ENCODE results near the gene GIMAP5. TPM values are rescaled to one million over a fixed set of nuclear protein-coding genes. Genes with fewer than 3 reads are reported as not detected.

The GIMAP5 gene
- total RNA-seq, 4 donors from 2014 or later: 20.4 to 103 (median 31.9) TPM

DNA sequence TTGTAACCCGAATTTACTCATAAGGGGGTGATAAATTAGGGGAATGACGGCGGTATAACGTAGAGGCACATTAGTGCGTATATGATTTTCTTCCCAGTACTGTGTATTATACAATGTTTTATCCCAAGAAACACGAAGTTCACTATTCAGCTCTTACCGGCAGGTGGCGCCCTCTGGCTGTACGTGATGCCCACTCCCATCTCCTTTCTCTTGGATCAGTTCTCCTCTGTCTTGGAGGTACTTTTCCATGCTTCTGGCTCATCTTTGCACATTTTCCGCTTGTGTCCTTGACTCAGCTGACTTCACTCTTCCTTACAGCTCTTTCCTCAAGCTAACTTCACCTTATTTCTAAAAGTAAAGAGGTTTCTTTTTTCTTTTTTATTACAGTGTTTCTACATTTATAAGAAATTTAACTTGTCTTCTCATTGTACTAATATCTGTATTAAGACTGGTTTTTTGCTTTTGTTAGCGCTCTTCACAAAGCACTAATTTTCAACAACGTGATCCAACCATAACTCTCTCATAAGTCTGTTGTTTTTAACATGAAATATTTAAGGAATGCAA lies 41.6 kb downstream of the GIMAP5 start:
- intact Hi-C loops (cut with DNase I; ENCODE audit: low total_unique reads): no loop called here
- H3K27ac ChIP-seq: no peak overlapping the region
- peak; percentile 71 to 82 for DNase-seq
- H3K4me3 ChIP-seq: no peak overlapping the region
- TF ChIP-seq POLR2A (IDR thresholded peaks at IDR 0.05): no peak
- TF ChIP-seq, protein P1, sequence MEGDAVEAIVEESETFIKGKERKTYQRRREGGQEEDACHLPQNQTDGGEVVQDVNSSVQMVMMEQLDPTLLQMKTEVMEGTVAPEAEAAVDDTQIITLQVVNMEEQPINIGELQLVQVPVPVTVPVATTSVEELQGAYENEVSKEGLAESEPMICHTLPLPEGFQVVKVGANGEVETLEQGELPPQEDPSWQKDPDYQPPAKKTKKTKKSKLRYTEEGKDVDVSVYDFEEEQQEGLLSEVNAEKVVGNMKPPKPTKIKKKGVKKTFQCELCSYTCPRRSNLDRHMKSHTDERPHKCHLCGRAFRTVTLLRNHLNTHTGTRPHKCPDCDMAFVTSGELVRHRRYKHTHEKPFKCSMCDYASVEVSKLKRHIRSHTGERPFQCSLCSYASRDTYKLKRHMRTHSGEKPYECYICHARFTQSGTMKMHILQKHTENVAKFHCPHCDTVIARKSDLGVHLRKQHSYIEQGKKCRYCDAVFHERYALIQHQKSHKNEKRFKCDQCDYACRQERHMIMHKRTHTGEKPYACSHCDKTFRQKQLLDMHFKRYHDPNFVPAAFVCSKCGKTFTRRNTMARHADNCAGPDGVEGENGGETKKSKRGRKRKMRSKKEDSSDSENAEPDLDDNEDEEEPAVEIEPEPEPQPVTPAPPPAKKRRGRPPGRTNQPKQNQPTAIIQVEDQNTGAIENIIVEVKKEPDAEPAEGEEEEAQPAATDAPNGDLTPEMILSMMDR (IDR thresholded peaks at IDR 0.05): peak; percentile 62 to 82 (median 74)
- no peaks in the 10 kb centered on the region for H3K36me3 ChIP-seq
- H3K27me3 ChIP-seq: no peaks in the 10 kb centered on the region
- no peaks in the 10 kb centered on the region for H3K9me3 ChIP-seq
- H3K4me1 ChIP-seq: peaks cover 0 to 4% of the 10 kb centered on the region in 2 donors

DNA sequence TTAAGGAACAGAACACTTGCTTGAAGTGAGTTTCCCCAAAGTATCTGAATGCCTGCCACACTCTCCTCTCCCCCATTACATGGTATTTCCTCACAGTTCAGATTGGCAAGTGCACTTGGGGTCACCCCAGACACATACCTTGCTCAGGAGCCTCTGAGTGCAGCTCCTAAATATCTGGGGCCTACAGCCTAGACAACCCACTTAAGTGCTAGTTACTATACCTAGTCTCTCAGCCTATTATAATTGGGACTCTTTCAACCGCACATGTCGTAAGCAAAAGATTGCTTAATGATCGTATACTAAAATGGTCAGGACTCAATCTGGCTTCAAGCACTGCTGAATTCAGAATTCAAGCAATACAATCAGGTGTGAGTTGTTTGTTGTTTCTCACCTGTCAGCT lies 43.1 kb downstream of the GIMAP5 start:
- H3K27me3 ChIP-seq: no peaks in the 10 kb centered on the region
- no peak overlapping the region for H3K4me3 ChIP-seq
- no peak for DNase-seq
- peaks cover 0 to 4% of the 10 kb centered on the region in 2 donors for H3K4me1 ChIP-seq
- no peaks in the 10 kb centered on the region for H3K36me3 ChIP-seq
- H3K9me3 ChIP-seq: no peaks in the 10 kb centered on the region
- TF ChIP-seq, protein P1 (IDR thresholded peaks at IDR 0.05): no peak
- no peak for TF ChIP-seq POLR2A (IDR thresholded peaks at IDR 0.05)
- no peak overlapping the region for H3K27ac ChIP-seq
- intact Hi-C loops (cut with DNase I; ENCODE audit: low total_unique reads): no loop called here

DNA sequence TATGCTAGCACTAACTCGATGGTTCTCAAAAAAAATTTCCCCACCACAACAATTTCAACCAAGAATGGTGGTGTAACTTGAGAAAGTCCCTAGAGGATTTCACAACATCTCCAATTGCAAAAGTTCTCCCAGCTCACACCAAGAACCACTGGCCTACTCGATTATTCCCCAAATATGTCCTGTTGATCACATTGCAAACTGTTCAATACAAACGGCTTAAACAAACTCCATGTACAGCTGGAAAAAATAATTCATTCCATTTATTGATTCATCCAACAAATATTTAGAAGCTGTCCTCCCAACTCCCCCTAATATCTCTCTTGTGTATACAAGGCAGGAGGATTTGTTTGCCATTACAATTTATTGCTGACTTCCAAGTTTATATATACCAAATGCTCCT lies 43.9 kb downstream of the GIMAP5 start:
- TF ChIP-seq POLR2A (IDR thresholded peaks at IDR 0.05): no peak
- TF ChIP-seq, protein P1 (IDR thresholded peaks at IDR 0.05): no peak
- H3K4me1 ChIP-seq: peaks cover 0 to 4% of the 10 kb centered on the region in 2 donors
- H3K9me3 ChIP-seq: no peaks in the 10 kb centered on the region
- intact Hi-C loops (cut with DNase I; ENCODE audit: low total_unique reads): no loop called here
- peak overlapping the region in 1 of 2 donors; percentile 30 for H3K27ac ChIP-seq
- no peaks in the 10 kb centered on the region for H3K27me3 ChIP-seq
- H3K36me3 ChIP-seq: no peaks in the 10 kb centered on the region
- H3K4me3 ChIP-seq: no peak overlapping the region
- no peak for DNase-seq

DNA sequence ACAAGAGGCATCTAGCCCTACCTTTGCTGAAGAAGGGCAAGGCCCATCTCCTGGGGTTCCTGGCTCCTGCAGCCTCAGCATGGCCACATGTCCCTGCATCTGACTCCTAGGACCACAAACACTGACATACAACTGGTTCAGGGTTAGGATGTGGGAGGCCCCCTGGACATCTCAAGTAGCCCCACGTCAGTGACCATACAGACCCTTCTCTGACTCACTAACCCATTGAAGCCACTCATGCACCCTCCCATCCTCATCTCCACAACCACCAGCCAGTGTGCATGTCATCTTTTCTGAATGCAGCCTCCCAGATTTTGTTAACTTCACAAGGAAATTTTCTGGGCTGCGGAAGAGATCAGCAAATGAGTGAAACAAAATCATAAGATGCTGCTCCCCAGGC lies 44.7 kb downstream of the GIMAP5 start:
- H3K27me3 ChIP-seq: no peaks in the 10 kb centered on the region
- peak overlapping the region in 1 of 2 donors; percentile 30 for H3K27ac ChIP-seq
- intact Hi-C loops (cut with DNase I; ENCODE audit: low total_unique reads): no loop called here

DNA sequence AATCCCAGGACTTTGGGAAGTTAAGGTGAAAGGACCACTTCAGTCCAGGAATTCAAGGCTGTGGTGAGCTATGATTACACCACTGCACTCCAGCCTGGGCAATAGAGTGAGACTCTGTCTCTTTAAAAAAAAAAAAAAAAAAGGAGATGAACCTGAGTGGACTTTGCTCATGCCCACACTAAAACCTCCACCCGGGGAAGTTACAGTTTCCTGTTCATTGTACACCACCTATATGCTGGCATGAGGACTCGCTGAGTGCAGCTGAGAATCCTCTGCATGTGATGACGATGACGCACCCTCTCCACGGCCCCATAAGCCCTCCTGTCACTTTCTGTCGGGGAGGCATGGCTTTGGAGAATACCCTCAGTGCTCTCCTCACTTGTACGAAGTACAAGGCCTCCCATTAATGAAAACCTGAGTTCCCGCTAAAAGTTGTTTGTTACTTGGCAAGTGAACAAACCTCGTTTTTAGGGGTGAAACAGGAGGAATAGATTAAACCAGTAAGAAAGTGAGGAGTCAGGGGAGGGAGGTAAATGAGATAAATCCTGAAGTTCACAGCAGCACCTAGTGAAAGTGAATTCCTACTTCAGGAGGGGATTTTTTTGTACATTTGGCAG lies 47.0 kb downstream of the GIMAP5 start:
- TF ChIP-seq, protein P1 (IDR thresholded peaks at IDR 0.05): no peak
- TF ChIP-seq POLR2A (IDR thresholded peaks at IDR 0.05): no peak
- H3K27ac ChIP-seq: no peak overlapping the region
- peaks cover 0 to 4% of the 10 kb centered on the region in 2 donors for H3K4me1 ChIP-seq
- no peak overlapping the region for H3K4me3 ChIP-seq
- no peaks in the 10 kb centered on the region for H3K36me3 ChIP-seq
- no peaks in the 10 kb centered on the region for H3K9me3 ChIP-seq
- no peak for DNase-seq
- no peaks in the 10 kb centered on the region for H3K27me3 ChIP-seq
- intact Hi-C loops (cut with DNase I; ENCODE audit: low total_unique reads): no loop called here

More for the DNA sequence above, 44.7 kb downstream of the GIMAP5 start:
- TF ChIP-seq, protein P1 (IDR thresholded peaks at IDR 0.05): no peak
- TF ChIP-seq POLR2A (IDR thresholded peaks at IDR 0.05): no peak
- Histone ChIP-seq H3K4me3 (no peak overlapping the region), H3K36me3 (no peaks in the 10 kb centered on the region), H3K9me3 (no peaks in the 10 kb centered on the region), H3K4me1 (peaks cover 0 to 4% of the 10 kb centered on the region in 2 donors)
- DNase-seq: no peak
